ENCODE measurements around the gene MARS1. TPM values are rescaled to one million over a fixed set of nuclear protein-coding genes. Genes with fewer than 3 reads are reported as not detected.

The MARS1 gene
- 101 and 103 TPM in 2 replicates for total RNA-seq

DNA sequence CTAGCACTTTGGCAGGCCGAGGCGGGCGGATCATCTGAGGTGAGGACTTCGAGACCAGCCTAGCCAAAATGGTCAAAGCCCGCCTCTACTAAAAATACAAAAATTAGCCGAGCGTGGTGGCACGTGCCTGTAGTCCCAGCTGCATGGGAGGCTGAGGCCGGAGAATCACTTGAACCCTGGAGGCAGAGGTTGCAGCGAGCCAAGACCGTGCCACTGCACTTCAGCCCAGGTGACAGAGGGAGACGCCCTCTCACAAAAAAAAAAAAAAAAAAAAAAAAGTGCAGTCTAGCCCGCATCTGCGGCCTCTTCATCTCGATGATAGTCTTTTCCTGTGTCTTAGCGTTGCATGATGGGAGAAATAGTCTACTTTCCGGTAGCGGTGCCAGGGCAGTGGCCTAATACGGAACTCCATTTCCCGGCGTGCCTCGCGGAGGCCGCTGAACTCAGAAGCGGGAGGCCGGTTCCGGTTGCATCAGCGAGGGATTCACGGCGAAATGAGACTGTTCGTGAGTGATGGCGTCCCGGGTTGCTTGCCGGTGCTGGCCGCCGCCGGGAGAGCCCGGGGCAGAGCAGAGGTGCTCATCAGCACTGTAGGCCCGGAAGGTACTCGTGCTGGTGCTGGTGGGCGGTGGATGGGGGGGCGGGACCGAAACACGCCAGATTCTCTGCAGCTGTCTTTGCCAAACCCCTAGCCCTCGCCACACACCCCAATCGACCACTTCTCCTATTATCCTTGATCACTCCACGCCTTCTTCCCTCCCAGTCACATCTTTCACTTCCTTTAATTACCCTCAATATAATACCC is at the start of gene MARS1:
MARS1 (plus strand) TSS at position 472 of the 805 bp plus-strand sequence; CDS start at position 495, 23 bp downstream.

DNA sequence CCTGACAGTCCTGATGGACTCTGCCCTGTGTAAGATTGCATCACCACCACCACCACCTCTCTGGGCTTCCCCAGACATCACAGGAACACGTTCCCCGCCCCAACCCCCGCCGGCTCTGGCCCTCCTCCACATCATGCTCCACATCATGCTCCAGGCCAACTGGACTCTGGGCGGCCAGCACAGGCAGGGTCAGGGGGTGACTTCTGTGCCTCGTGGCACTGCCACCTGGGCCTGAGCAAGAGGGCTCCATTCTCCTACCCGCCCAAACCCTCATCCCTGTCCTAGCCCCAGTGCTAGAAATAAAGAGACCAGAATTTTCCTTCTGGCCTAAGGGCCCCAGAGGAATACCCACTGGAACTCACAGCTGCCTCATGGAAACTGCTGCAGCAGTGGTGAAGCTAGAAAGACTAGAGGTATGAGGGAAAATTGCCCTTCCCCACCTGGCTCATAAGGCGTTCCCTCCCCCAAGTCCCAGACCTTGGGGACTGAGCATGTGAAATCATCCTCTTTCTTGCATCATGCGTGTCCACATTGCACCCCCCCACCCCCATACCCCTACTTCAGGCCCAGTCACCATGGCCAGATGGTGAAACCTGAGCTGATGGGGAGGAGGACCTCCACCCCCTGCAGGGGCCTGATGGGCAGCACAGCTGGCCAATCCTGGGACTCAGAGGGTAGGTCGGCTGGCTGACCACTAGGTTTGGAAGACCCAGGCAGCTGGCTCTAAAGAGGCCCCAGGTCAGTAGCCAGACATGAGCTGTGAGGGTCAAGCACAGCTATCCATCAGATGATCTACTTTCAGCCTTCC is 33.1 kb upstream of the MARS1 start, which contains the start of gene INHBE:
INHBE (plus strand) TSS at position 742 of the 808 bp plus-strand sequence. CDS start 230 bp downstream, outside the sequence.

DNA sequence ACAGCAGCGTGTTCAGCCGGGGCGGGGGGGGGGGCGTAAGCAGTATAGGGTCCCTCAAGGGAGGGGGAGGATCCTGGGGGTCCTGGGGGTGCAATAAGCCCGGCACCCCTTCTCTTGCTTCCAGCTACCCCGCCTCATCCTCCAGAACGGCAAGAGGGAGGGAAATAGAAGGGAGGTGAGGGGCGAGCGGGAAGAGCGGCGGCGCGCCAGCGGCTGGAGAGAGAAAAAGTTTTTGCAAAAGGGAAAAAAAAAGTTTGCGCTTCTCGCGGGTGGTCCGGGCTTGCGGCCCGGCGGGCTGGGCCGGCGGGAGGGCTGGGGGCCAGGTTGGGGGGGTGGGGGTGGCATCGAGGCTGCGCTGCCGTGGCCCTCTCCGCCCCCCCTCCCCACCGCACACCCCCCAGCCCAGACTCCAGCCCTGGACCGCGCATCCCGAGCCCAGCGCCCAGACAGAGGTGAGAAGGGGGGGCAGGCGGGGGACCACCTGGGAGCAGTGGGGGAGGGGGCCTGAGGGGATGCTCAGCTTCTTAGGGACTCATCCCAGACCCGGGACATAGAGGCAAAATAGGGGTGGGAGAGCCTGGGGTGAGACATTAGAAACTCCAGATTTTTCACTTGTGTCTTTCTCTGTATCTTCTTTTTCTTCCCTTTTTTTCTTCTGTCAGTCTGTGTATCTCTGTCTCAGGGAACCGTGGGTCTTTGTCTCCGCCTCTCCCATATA is 28.0 kb upstream of the MARS1 start, which contains the start of gene GLI1:
GLI1 (plus strand) TSS at position 36 of the 718 bp plus-strand sequence. CDS start 3,907 bp downstream, outside the sequence.

DNA sequence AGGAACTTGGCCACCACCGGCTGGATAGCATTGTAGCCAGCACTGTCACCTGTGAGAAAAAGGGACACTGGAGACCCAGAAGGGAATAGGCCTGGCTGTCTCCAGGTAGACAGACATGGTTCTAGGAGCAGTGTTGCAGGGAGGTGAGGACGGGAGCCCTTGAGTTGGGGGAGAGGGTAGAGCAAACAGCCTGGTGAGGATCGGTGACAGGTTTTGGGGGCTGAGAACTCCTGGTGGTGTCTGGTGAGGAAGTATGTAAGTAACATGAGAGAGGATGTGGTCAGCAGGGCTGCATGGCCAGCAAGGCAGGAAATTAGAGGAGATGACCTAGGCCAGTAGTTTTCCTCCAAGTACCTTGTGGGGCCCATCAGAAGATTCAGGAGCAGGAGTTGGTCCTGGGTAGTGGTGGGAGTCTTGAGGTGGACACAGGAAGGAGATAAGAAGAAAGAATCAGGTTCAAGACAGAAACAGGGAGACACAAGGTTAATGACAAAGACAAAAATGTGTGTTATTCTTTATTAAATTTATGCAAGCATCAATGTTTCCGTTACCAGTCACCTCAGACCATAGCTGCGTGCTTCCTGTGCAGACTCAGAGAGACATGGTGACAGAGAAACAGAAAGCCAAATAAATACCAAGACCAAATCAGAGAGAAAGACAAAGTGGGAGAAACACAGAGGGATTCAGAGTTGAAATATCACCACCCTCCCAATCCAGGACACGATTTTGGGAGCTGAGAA is 8.3 kb upstream of the MARS1 start, which contains the start of gene ARHGAP9:
ARHGAP9 (minus strand) TSS at position 491 of the 740 bp plus-strand sequence; CDS start at position 31, 460 bp downstream.

DNA sequence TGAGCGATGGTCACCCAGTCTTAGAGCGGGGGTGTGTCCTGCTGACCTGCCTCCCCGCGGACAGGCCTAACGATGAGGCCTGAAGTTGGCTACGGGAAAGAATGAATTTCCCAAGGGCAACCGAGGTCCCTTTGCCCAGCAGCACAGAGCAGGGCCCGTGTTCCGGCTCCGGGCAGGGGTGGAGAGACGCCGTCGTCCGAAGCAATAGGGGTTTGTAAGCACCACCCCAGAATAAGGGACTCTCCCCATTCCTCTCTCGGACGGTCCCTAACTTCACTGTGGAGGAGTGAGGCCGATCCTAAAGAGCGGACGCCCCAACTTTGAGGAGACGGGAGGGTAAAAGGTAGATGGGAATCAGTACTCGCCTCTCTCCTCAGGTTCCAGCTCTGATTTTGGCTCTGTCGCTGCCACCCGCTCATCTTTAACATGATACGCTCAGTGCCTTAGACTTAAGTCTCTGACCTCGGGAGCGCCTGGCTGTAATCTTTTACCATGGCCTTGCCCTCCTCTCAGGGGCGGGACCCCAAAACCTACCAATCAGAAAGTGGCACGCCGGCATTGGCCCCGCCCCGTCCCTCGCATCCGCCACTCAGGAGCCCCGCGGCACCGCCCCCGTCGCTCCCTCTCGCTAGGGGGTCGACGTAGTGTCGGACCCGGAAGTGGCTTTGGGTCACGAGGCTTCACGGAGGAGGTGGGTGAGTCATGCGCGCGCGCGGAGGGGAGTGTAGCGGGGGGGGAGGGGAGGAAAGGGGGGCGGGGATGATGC is 32.4 kb downstream of the MARS1 start, which contains the start of gene DDIT3:
DDIT3 (minus strand) TSS at position 462 of the 766 bp plus-strand sequence. CDS start 3,108 bp downstream, outside the sequence.

DNA sequence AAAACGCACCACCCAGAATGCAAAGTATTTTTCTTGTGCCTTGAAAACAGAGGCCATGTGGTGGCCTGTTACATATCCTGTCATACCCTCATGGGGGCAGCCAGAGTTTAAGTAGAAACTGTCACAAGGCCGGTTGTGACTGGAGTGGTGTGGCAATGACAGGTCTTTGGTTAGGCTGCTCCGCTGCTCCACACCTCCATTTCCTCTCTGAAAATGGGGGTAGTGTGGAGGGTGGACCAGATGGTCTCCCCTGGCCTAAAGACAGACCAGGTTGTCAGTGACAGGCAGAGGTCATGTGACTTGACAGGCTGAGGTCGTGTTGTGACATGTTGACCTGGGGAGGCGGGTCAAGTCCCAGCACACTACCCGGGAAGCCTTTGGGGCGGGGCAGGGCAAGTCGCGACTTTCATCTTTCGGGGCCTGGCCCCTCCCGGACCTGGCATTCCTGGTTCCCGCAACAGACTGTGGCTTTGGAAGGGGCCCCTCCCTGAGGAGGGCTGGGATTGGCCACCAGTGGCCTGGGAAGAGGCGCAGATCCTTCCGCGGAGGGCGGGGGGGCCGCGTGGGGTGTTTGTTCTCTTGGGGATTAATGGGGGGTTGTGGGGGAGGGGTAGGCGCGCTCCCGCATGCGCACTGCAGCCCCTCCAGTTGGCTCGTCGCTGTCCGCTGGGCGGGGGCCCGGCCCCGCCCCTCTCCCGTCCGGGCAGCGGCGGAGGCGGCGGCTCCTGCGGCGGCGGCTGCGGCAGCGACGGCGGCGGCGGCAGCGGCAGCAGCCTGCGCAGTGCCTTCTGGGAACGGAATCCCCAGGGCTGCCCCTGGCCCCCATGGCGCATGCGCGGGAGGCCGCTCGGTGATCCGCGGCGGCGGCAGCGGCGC is 34.4 kb downstream of the MARS1 start, which contains the start of gene MBD6:
MBD6 (plus strand) TSS at position 814 of the 876 bp plus-strand sequence. CDS start 1,480 bp downstream, outside the sequence.

DNA sequence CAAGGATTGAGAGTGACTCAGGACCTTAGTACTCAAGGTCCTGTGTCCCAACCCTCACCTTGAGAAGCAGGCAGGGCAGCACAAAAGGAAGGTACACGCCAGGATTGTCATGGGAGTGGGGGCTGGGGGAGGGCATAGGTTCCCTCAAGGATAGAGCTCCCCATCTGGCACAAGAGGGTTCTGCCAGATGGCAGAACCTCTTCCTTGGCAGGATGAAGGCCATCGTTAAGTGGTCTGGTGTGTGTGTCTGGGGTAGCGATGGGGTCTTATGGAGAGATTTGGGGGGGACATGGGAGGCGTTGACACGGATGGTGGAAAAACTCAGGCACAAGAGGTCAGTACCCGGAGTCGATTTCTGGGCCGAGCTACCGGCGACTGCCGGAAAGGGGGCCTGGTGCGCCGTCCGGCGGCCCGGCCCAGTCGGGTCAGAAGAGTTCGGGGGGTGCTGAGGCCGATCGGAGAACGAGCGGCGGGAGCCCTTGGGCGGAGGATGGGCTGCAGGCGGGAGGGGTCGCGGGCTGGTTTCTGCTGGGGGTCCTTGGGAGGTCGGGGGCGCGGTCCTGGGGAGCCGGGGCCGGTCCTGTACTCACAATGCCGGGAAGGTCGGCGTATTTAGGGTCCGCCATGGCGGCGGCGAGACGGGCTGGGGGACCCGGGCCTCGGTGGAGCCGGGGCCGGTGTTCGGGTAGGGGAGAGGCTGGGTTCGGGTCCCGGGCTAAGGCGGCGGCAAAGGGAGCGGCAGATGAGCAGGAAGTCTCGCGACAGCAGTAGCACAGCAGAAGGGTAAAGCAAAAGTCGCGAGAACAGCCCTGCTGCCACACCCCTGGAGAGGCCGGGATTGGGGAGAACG is 58.8 kb downstream of the MARS1 start, which contains the start of gene DCTN2:
DCTN2 (minus strand) TSS at position 755 of the 850 bp plus-strand sequence; CDS start at position 626, 129 bp downstream.

DNA sequence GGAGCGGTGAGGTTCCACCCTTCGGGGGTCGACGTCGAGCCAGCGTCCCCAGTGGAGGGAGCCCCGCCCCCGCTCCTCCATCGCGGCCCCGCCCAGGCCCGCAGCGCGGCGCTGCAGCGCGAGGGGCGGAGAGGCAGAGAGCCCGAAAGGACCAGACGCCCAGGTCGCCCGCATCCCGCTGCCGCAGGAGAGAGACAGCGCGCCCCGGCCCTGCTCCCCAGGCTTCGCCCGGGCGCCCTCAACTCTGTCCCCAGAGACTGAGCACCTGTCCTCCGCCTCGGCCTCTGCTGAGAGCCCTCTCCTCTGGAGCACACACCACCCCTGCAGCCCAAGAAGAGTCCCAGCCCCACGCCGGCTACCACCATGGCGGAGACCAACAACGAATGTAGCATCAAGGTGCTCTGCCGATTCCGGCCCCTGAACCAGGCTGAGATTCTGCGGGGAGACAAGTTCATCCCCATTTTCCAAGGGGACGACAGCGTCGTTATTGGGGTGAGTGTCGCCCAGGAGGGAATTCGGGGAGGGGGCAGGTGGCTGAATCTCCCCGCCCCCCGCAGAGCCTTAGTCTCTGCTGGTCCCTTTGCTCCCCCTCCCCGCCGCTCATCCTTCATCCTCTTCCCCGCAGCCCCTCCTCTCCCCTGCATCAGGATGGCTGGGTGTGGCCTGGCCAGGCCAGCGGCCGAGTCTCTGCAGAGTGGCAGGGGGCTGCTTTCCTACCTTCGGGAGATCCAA is 62.2 kb downstream of the MARS1 start, which contains the start of gene KIF5A:
KIF5A (plus strand) TSS at position 136 of the 732 bp plus-strand sequence; CDS start at position 364, 228 bp downstream.

Other genes with a start within 250 kb of the MARS1 start
- gene STAC3, start 236.9 kb upstream of the MARS1 start, total RNA-seq: 1.6 TPM in 1 of 2 replicates, not detected in the other
- 17.7 and 29.1 TPM in 2 replicates for gene R3HDM2, start 57.0 kb upstream of the MARS1 start, total RNA-seq
- gene INHBC, start 53.3 kb upstream of the MARS1 start, total RNA-seq: 0.09 TPM in 1 of 2 replicates, not detected in the other
- 7.0 and 7.2 TPM in 2 replicates for gene INHBE, start 32.8 kb upstream of the MARS1 start, total RNA-seq
- 0.68 and 1.3 TPM in 2 replicates for gene GLI1, start 28.3 kb upstream of the MARS1 start, total RNA-seq
- gene ARHGAP9, start 8.2 kb upstream of the MARS1 start, total RNA-seq: 0.23 TPM in 1 of 2 replicates, not detected in the other
- 51.3 and 55.1 TPM in 2 replicates for gene DDIT3, start 32.4 kb downstream of the MARS1 start, total RNA-seq
- gene MBD6, start 34.8 kb downstream of the MARS1 start, total RNA-seq: 5.1 and 8.8 TPM in 2 replicates
- 155 and 186 TPM in 2 replicates for gene DCTN2, start 59.1 kb downstream of the MARS1 start, total RNA-seq
- 0.17 TPM in 1 of 2 replicates, not detected in the other for gene KIF5A, start 62.0 kb downstream of the MARS1 start, total RNA-seq
- 7.4 and 7.6 TPM in 2 replicates for gene PIP4K2C, start 103.1 kb downstream of the MARS1 start, total RNA-seq
- 6.6 and 8.6 TPM in 2 replicates for gene DTX3, start 116.8 kb downstream of the MARS1 start, total RNA-seq
- 10.4 and 10.8 TPM in 2 replicates for gene ARHGEF25, start 123.4 kb downstream of the MARS1 start, total RNA-seq
- 0.17 TPM in 1 of 2 replicates, not detected in the other for gene B4GALNT1, start 145.1 kb downstream of the MARS1 start, total RNA-seq
- gene OS9, start 206.1 kb downstream of the MARS1 start, total RNA-seq: 191 and 216 TPM in 2 replicates

Data from pericardium fibroblast (primary cell).